ENCODE measurements around the gene PNN.

DNA sequence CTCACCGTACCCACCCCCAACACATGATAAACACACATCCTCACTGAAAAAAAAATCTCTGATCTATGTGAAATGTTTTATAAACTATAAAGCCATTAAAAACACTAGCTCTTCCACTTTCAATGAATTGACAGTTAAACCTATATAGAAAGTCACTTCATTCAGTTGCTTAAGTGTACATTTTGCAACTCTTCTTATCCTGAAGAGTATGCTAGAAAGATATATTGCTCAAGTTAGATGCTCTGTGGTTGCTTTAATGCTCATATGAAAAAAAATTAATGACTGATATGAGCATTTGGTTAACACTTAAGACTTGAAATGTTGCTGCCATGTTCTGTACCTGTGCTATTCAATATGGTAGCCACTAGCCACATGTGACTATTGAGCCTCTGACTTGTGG, 37.6 kb downstream of the PNN start:
- TF ChIP-seq EZH2 (IDR thresholded peaks at IDR 0.05; ENCODE audit: low read depth) = no peak
- TF ChIP-seq, protein P1, sequence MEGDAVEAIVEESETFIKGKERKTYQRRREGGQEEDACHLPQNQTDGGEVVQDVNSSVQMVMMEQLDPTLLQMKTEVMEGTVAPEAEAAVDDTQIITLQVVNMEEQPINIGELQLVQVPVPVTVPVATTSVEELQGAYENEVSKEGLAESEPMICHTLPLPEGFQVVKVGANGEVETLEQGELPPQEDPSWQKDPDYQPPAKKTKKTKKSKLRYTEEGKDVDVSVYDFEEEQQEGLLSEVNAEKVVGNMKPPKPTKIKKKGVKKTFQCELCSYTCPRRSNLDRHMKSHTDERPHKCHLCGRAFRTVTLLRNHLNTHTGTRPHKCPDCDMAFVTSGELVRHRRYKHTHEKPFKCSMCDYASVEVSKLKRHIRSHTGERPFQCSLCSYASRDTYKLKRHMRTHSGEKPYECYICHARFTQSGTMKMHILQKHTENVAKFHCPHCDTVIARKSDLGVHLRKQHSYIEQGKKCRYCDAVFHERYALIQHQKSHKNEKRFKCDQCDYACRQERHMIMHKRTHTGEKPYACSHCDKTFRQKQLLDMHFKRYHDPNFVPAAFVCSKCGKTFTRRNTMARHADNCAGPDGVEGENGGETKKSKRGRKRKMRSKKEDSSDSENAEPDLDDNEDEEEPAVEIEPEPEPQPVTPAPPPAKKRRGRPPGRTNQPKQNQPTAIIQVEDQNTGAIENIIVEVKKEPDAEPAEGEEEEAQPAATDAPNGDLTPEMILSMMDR (conservative IDR thresholded peaks at IDR 0.05) = no peak
